ENCODE data around the gene CABYR.
A peak's percentile ranks its signal among the peaks of the same experiment; 100 is the strongest.

Gene CABYR

DNA sequence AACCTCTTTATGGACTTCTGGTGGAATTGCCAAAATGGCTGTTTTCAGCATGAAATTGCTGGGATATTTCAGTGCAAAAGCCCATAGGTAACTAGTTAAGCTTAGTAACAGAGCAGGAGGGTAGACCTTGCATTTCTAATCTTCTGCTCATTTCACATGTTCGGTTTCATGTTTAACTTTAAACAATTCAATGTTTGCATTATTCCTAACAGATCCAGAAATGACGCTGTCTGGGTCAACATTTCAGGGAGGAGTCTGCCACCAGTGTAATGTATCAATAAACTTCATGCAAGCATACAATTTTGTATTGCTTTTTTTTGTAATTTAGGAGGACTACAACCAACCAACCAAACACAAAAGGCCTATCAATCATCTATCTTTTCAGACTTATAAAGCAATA, 22.4 kb downstream of the CABYR start:
- H3K27me3 ChIP-seq, result no peaks in the 10 kb centered on the region

DNA sequence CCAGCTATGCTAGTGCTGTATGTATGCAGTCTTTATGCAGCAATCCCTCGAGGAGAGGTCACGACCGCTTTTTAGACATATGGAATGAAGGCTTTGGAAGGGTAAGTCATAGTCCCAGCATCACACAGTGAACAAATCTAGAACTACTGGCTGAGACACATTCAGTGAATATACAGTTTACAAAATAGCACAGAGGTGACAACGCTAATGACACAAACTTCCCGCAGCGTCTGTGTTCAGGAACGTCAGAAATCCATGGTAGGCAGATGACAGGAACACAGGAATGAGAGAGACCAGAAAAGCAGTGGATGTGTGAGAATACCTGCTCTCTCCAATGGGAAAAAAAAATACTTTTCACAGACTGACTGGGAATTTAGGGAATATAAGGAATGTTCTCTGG, 29.6 kb downstream of the CABYR start:
- H3K36me3 ChIP-seq, result no peaks in the 10 kb centered on the region
- H3K4me1 ChIP-seq, result no peaks in the 10 kb centered on the region
- no peaks in the 10 kb centered on the region for H3K9me3 ChIP-seq
- DNase-seq, result no peak
- H3K4me3 ChIP-seq (ENCODE audit: low read depth, low read length), result no peak overlapping the region
- H3K27me3 ChIP-seq, result no peaks in the 10 kb centered on the region
- TF ChIP-seq CTCF (IDR thresholded peaks at IDR 0.05; ENCODE audit: low read depth, low read length), result no peak

More for the DNA sequence above, 22.4 kb downstream of the CABYR start:
- H3K36me3 ChIP-seq, result no peaks in the 10 kb centered on the region
- H3K4me1 ChIP-seq, result no peaks in the 10 kb centered on the region
- no peak overlapping the region for H3K4me3 ChIP-seq (ENCODE audit: low read depth, low read length)
- H3K9me3 ChIP-seq, result no peaks in the 10 kb centered on the region
- no peak for DNase-seq
- TF ChIP-seq CTCF (IDR thresholded peaks at IDR 0.05; ENCODE audit: low read depth, low read length), result no peak

GRCh38 chr18:24170360-24170759, 31.5 kb downstream of the CABYR start:
- Histone ChIP-seq H3K27me3 (no peaks in the 10 kb centered on the region), H3K9me3 (no peaks in the 10 kb centered on the region), H3K36me3 (no peaks in the 10 kb centered on the region), H3K4me3 (ENCODE audit: low read depth, low read length) (no peak overlapping the region), H3K4me1 (no peaks in the 10 kb centered on the region)
- DNase-seq, result no peak
- no peak for TF ChIP-seq CTCF (IDR thresholded peaks at IDR 0.05; ENCODE audit: low read depth, low read length)

DNA sequence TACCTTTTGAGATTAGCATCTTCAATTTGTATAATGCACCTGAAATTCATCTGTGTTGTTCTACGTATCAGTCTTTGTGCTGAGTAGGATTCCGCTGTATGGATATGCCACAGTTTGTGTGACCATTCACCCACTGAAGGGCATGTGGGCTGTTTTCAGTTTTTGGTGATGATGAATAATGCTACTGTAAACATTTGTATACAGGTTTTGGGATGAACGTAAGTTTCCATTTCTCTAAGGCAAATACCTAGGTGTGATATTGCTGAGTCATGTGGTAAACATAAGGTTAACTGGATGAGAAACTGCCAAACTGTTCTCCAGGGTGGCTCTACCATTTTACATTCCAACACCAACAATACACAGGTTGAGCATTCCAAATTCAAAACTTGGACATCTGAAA, 35.1 kb downstream of the CABYR start:
- no peaks in the 10 kb centered on the region for H3K36me3 ChIP-seq
- H3K27me3 ChIP-seq, result no peaks in the 10 kb centered on the region
- DNase-seq, result no peak

GRCh38 chr18:24176727-24177416, 38.0 kb downstream of the CABYR start:
- H3K36me3 ChIP-seq, result no peaks in the 10 kb centered on the region
- peak; percentile 65 for DNase-seq
- H3K4me1 ChIP-seq, result no peaks in the 10 kb centered on the region
- no peaks in the 10 kb centered on the region for H3K27me3 ChIP-seq
- TF ChIP-seq CTCF (IDR thresholded peaks at IDR 0.05; ENCODE audit: low read depth, low read length), result peak; percentile 78
- H3K4me3 ChIP-seq (ENCODE audit: low read depth, low read length), result no peak overlapping the region
- H3K9me3 ChIP-seq, result no peaks in the 10 kb centered on the region

More for the DNA sequence above, 35.1 kb downstream of the CABYR start:
- no peaks in the 10 kb centered on the region for H3K9me3 ChIP-seq
- no peak overlapping the region for H3K4me3 ChIP-seq (ENCODE audit: low read depth, low read length)
- TF ChIP-seq CTCF (IDR thresholded peaks at IDR 0.05; ENCODE audit: low read depth, low read length), result no peak
- H3K4me1 ChIP-seq, result no peaks in the 10 kb centered on the region

DNA sequence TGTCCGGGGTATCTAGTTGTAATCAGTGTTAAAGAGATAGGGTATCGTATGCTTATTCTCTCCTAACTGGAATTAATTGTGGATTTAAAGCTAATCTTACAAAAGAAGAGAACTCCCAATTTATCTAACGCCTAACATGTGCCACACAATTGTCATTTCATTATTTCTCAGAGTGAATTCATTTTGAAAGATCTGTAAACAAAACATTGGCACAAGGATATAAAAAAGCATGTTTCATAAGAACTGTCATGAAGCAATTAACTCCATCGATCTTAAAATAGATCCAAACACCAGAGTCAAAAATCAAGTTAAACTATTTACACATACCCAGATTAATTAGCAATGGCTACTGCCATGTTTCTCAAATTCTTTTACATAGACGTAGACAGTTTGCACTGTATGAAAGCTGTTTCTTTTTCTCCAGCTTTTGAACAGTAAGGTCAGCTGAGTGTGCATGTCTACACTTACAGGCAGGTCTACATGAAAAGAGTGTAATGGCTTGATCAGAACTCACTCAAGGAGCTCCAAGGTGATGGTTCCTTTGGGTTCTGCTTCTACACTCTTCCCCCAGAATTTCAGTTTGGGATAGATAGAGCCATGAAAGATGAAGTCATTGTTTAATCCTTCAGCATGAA, 38.8 kb downstream of the CABYR start:
- TF ChIP-seq CTCF (IDR thresholded peaks at IDR 0.05; ENCODE audit: low read depth, low read length), result no peak

More for the DNA sequence above, 38.8 kb downstream of the CABYR start:
- no peaks in the 10 kb centered on the region for H3K4me1 ChIP-seq
- H3K4me3 ChIP-seq (ENCODE audit: low read depth, low read length), result no peak overlapping the region
- DNase-seq, result no peak
- H3K9me3 ChIP-seq, result no peaks in the 10 kb centered on the region
- H3K27me3 ChIP-seq, result no peaks in the 10 kb centered on the region
- H3K36me3 ChIP-seq, result no peaks in the 10 kb centered on the region
